Stromal cell of bone marrow (primary cell): ENCODE data around the gene TIPARP.
"Not testable (repeated sequence)": the region's sequence is repeated elsewhere in the genome, so short reads cannot be mapped to it uniquely, and the experiment has no call there.

ENCODE experiments used
- DNase-seq: peaks from one replicate; pipeline ENCODE4 v3.0.0-alpha.2; 2012; ENCODE audit warnings: low read depth

The TIPARP gene

DNA sequence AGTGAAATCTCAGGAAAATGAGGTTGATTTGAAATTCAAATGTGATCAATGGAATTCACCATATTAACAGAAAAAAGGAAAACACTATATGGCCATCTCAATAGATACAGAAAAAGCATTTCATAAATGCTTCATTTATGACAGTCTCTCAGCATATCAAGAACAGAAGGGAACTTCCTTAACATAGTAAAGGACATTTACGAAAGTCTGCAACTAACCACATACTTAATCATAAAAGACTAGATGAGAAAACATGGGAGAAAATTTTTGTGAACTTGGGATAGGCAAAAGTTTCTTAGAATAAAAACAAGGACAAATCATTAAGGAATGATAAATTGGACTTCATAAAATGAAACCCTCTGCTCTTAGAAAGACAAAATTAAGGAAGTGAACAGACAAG is 24.7 kb upstream of the TIPARP start:
- no peak for DNase-seq

DNA sequence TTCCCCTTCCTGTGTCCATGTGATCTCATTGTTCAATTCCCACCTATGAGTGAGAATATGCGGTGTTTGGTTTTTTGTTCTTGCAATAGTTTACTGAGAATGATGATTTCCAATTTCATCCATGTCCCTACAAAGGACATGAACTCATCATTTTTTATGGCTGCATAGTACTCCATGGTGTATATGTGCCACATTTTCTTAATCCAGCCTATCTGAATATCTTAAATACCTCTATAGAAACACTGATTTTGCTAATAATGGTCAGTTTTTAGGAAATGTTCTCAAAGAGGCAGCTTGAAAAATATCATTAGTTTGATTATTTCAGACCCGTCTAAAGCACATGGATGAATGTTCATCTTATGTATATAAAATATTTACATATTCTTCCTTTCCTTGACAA is 21.7 kb upstream of the TIPARP start:
- DNase-seq, result not testable (repeated sequence)

- no peak for DNase-seq
Observed at GRCh38 chr3:156654834-156655233, 19.6 kb upstream of the TIPARP start.

DNA sequence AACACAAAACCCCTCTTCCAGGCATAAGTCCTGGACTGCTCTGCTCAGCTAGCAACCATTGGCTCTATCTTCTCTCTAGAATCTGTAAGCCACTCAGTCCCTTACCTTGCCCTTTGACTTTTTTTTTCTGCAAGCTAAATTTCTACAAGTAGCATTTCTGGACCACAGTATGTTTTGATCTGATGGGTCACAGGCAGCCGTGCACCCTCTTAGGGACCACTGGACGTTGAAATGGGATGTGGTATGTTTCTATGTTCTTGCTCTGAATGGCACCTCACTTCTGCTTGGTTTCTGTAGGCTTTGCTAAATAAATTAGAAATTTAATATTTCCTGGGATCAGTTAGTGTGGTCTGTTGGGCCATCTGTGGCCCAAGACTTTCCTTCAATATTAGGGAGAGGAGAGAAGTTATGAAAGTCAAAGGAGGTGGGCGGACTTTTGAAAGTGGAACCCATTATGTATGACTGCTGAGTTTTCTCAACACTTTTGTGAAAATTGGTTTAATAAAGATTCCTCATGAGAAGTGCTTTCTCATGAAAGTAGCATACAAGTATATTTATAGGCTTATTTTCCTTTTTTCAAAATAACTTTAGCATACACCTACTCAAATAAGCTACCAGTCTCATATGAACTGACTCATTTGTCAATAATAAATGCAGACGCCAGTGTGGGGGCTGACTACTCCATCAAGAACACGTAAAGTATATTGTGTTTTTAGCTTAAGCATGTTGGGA is 18.4 kb upstream of the TIPARP start:
- no peak for DNase-seq

- no peak for DNase-seq
Observed at GRCh38 chr3:156657440-156657839, 16.9 kb upstream of the TIPARP start.

DNA sequence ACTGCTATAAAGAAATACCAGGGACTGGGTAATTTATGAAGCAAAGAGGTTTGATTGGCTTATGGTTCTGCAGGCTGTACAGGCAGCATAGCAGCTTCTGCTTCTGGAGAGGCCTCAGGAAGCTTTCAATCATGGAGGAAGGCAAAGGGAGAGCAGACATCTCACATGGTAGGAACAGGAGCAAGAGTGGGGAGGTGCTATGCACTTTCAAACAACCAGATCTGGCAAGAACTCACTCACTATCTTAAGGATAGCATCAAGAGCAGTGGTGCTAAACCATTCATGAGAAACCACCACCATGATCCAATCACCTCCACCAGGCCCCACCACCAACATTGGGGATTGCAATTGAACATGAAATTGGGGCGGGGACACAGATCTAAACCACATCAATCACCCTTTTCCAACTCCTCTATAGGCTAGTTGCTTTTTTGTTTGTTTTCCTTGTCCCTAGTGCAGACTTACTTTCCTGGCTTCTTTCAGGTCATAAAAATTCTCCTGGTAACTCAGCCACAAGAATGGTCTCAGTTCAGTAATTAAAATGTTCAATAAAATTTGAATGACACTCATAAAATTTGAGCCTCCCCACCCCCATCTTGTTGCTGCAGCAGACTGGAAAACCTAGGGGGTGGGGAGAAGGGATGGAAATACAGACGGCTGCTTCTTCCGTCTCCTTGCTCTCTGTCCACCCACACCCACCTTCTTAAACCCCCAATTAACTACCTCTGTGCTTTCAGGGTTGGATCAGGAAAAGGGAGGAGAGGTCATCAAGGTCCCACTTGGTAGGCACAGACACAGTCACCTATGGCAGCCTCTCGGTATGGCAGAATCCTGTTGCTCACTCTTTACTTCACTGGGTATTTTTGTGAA is 16.3 kb upstream of the TIPARP start:
- no peak for DNase-seq

DNA sequence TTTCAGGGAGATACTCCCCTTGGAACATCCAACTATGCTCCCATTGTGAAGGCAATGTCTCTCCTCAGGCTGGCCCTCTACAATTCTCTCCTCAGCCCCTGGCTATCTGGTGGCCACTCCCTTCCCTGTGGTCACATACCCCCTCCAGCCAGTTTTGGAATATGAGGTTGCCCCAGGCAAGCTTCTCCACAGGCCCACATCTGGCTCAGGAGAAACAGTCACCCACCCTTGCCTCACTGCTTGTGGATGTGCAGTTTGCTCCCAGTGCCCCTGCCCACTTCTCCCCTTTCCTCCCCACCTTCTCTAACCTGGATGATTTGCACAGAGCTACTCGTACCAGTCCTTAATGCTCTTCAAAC is 15.7 kb upstream of the TIPARP start:
- no peak for DNase-seq

DNA sequence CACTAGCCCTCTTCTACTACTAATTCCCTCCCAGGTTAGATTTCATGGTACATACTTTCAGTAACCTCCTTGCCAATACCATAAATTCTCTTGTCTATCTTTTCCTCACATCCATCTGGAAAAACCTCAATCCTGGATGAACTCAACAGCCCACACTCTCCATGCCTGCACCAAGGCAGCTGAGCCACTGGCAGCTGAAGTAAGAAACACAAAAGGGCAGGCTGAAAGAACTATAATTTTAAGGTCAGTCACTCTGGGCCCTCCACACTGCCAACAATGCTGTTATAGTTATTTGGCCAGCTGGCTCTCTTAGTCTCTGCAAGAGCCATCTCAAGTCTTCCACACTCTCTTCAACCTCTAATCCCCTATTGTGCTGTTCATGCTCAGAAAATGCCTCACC is 15.1 kb upstream of the TIPARP start:
- DNase-seq, result no peak

DNA sequence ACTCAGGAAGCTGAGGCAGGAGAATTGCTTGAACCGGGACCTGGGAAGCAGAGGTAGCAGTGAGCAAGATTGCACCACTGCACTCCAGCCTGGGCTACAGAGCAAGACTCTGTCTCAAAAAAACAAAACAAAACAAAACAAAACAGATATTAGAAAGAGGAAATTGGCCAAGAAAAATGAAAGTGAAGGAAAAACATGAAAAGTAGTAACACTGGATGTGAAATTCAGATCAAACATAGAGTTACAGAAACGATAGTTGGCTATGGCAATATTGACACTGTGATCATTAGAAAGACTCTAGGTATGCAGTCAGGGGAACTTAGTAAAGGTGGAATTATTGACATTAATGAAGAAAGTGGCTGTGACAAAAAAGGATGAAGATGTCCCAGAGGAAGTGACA is 13.2 kb upstream of the TIPARP start:
- DNase-seq, result no peak

DNA sequence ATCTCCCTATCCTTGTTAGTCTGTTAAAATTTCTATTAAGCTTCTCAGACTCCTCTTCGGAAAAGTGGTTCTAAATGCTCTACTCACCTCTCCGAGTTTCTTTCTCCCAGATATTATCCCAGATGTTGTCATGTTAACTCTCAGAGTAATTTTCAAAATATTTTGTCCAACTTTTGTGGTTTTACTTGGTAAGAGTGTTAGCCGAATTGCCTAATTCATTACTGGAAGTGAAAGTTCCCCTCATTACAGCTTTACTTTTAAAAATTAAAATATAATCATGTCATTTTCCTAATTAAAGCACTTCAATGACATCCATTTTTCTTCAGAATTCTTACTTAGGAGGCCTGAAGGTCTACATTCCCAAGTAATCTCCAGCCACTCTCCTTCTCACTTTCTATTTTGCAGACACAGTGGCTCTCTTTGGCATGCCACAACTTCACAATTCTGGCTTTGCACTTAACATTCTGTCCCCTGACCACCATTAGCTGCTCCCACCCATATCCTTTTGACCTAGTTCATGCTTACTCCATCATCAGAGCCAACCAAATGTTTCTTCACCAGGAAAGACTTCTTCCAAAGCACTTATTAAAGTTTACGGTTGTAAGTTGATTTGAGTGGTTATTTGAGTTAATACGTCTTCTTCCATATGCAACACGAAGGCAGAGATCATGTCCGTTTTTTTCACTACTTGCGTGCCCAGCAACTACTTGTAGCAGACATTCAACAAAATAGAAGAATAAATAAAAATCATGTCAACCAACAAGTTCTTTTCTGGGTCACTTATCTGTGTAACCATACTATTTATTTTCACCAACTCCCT is 10.2 kb upstream of the TIPARP start:
- no peak for DNase-seq

DNA sequence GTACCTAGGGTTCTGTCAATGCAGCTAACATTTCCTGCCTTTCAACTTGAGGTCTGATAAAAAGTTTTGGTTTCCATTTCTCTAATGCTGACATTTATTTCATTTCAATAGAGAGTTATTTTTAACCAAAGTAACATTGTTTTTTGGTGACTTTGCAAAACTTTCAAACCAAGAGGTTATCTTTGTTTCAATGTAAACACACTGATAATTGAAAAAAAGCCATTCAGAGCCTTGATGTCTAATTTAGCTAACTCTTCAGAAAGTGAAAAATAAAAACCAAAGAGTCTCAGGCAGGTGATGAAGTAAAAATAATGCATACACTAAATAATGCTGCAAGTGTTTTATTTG is 9.6 kb upstream of the TIPARP start:
- DNase-seq, result no peak

- peak; percentile 85 for DNase-seq
Observed at GRCh38 chr3:156665291-156665690, 9.1 kb upstream of the TIPARP start.

DNA sequence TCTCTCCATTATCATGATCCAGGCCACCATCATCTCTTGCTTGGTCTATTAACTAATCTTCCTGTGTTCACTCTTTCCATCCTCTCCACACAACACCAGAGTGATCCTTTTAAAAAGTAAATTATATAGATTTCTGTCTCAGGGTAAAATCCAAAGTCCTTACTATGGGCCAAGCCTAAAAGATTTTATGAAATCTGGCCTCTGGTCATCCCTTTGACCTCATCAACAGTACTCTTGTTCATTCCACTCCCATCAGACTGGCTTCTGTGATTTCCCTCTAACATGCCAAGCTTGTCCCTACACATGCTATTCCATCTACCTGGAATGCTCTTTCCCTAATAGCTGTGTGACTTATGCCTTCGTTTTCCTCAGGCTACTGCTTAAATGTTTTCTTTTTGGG is 8.3 kb upstream of the TIPARP start:
- DNase-seq, result no peak

DNA sequence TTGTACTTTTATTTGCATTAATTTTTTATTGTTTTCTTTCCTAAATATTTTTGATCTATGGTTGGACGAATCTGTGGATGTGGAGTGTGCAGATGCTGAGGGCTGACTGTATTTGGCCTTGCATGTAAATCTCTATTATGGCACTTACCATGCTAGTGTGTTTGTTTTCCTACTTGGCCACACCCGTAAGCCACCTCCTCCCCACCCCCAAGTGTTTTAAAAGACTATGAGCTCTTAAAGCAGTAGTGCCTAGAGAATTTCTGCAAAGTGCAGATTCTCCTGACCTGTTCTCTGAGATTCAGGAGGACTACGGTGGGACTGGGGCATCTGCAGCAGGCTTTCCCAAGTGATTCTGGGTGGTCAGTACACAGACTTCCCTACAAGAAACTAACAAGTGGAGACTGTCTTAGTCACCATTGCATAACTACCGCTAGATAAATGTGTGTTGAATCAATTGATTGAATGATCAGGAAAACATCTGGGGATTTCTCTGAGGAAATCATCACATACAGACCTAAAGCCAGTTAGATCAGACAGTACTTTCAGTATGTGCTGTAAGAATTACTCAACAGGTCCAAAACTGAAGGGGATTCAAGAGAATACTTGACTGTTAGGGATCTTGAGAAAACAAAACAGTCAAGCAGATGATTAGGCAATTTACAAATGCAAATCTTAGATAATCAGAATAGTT is 6.2 kb upstream of the TIPARP start:
- DNase-seq, result no peak

DNA sequence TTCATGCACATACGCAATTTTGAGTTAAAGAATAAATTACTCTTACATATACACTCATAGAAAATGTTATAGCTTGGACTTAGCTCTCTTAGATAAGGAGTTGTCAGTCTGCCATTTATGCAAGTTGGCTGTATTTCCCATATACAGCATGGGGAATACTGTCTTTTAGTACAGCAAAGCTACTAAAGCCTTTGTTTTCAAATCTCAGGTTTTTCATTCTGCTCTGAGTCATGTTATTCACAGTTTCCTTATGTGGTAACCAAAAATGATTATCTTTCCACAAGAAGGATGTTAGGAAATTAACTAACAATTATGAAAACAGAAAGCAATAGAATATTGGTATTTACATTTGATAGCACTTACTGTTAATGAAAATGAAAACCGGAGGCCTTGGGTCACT is 4.3 kb upstream of the TIPARP start:
- DNase-seq, result no peak

DNA sequence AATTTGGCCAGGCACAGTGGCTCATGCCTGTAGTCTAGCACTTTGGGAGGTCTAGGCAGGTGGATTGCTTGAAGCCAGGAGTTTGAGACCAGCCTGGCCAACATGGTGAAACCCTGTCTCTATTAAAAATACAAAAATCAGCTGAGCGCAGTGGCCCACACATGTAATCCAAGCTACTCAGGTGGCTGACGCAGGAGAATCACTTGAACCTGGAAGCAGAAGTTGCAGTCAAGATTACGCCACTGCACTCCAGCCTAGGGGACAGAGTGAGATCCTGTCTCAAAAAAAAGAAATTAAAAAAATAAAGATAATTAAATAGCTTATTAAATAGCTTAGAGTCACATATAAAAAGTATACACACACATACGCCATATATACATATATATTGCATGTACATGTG is 3.7 kb upstream of the TIPARP start:
- no peak for DNase-seq

- no peak for DNase-seq
Observed at GRCh38 chr3:156673732-156674045, 701 bp upstream of the TIPARP start.

DNA sequence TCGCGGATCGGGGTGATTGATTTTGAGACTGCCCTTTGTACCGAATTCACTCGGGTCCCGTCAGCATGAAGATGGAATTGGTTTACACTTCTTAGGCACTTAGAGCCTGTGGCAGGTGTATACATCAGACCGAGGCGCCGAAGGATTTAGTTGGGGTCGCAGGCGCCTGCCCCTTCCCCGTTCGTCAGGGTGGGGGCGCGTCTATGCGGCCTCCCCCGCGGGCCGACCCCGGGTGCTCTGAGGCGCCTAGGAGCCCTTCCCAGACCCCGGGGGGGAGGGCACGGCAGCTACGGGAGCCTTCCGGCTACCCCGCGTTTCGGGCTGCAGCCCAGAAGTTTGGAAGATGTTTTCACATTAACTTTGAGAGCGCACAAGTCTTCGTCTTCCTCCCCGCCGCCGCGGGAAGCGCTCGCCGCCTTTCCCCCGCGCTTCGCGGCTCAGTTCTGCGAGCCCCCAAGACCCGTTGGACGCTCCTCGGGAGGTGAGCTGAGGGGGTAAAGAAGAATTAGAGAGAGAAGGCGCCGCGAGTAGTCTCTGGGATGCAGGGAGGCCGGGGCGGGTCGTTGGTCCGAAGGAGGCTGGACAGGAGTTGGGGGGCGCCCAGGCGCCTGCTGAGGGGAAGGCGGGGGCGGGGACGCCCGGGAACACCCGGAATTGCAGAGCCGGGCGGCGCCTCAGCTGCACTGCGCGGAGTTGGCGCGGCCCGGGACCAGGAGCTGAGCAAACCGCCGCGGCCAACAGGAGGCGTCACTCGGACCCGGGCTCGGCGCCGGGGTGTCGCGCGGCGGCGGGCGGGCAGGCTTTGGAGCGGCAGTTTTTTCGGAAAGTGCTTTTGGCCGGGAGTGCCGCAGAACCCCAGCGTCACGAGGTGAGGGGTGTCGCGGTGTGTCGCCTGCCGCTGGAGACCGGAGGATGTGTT is 780 bp downstream of the TIPARP start:
- DNase-seq, result no peak

DNA sequence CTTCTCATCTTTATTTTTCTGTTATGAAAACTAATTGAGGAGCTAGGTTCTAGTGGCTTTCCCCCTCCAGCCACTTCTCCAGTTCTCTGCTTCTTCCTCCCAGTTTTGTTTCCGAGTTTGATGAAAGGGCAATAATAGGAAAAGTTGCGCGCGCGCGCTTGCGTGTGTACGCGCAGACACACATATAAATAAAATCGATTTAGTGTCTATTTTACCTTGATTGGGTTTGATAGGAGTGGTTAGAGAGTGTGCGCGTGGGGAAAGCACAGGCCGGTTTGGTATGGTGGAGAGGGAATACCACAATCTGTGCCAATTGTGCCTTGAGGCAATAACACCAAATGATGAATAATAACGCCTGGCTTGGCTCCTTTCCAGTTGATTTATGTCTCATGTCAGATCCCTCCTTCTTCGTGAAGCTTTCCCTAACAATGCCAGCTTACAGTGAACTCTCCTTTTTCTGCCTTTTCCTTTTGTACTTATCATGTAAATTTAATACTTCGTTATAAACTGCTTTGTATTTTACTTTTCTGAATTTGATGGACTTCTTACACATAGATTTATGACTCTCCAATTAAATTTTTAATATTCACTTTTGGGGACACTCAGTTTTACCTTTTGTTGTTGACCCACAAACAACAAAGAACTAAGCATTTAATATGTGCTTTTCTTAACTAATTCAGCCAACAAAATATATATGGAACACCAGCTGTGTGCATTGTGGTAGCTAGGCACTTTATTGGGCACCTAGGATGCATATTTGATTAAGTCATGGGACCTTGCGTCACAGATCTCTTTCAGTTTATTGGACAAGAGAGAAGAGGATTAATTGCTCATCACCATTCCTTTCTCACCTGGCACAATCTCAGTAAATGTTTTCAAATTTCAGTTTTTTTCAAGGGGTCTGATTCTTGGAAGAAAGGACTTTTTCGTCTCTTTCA is 1.7 kb downstream of the TIPARP start:
- DNase-seq, result peak; percentile 92

- DNase-seq, result no peak
Observed at GRCh38 chr3:156676768-156677479, 2.5 kb downstream of the TIPARP start.
